ENCODE data around the gene CNTNAP2. TPM values are rescaled to one million over a fixed set of nuclear protein-coding genes. Genes with fewer than 3 reads are reported as not detected.

The CNTNAP2 gene
- total RNA-seq, 1 donor, result 7.6 TPM

- no peaks in the 10 kb centered on the region for H4K20me1 ChIP-seq (ENCODE audit: insufficient read depth, low read length)
- H2AFZ ChIP-seq (ENCODE audit: low read length), result no peak overlapping the region
- peak; percentile 41 for TF ChIP-seq CTCF (IDR thresholded peaks at IDR 0.05; ENCODE audit: extremely low read depth, low read depth, low read length)
- no peaks in the 10 kb centered on the region for H3K27me3 ChIP-seq (ENCODE audit: insufficient read depth, low read length)
- DNase-seq (ENCODE audit: insufficient read length, low spot score, missing footprints), result peak; percentile 39
- no peaks in the 10 kb centered on the region for H3K9me3 ChIP-seq (ENCODE audit: low read depth, low read length)
- no peaks in the 10 kb centered on the region for H3K36me3 ChIP-seq (ENCODE audit: insufficient read depth, low read length)
- no peak overlapping the region for H3K27ac ChIP-seq (ENCODE audit: low read depth, low read length)
- H3K79me2 ChIP-seq (ENCODE audit: insufficient read depth, low read length), result no peaks in the 10 kb centered on the region
- H3K4me1 ChIP-seq (ENCODE audit: insufficient read depth, low read length), result no peaks in the 10 kb centered on the region
- no peak overlapping the region for H3K4me3 ChIP-seq (ENCODE audit: insufficient read depth, low read length)
- no peak overlapping the region for H3K4me2 ChIP-seq (ENCODE audit: insufficient read depth, low read length)
Measured at GRCh38 chr7:148286150-148286549, 2169.5 kb downstream of the CNTNAP2 start.

GRCh38 chr7:148287538-148287937, 2170.9 kb downstream of the CNTNAP2 start:
- H2AFZ ChIP-seq (ENCODE audit: low read length), result no peak overlapping the region
- H3K9me3 ChIP-seq (ENCODE audit: low read depth, low read length), result no peaks in the 10 kb centered on the region
- no peaks in the 10 kb centered on the region for H4K20me1 ChIP-seq (ENCODE audit: insufficient read depth, low read length)
- H3K36me3 ChIP-seq (ENCODE audit: insufficient read depth, low read length), result no peaks in the 10 kb centered on the region
- no peaks in the 10 kb centered on the region for H3K79me2 ChIP-seq (ENCODE audit: insufficient read depth, low read length)
- no peak overlapping the region for H3K27ac ChIP-seq (ENCODE audit: low read depth, low read length)
- no peak for TF ChIP-seq CTCF (IDR thresholded peaks at IDR 0.05; ENCODE audit: extremely low read depth, low read depth, low read length)
- DNase-seq (ENCODE audit: insufficient read length, low spot score, missing footprints), result no peak
- H3K27me3 ChIP-seq (ENCODE audit: insufficient read depth, low read length), result no peaks in the 10 kb centered on the region
- H3K4me3 ChIP-seq (ENCODE audit: insufficient read depth, low read length), result no peak overlapping the region
- no peak overlapping the region for H3K4me2 ChIP-seq (ENCODE audit: insufficient read depth, low read length)
- no peaks in the 10 kb centered on the region for H3K4me1 ChIP-seq (ENCODE audit: insufficient read depth, low read length)

GRCh38 chr7:148288592-148289151, 2172.1 kb downstream of the CNTNAP2 start:
- Histone ChIP-seq H3K27ac (ENCODE audit: low read depth, low read length) (no peak overlapping the region), H3K9me3 (ENCODE audit: low read depth, low read length) (no peaks in the 10 kb centered on the region), H4K20me1 (ENCODE audit: insufficient read depth, low read length) (no peaks in the 10 kb centered on the region), H3K79me2 (ENCODE audit: insufficient read depth, low read length) (no peaks in the 10 kb centered on the region), H3K4me3 (ENCODE audit: insufficient read depth, low read length) (no peak overlapping the region), H2AFZ (ENCODE audit: low read length) (no peak overlapping the region), H3K36me3 (ENCODE audit: insufficient read depth, low read length) (no peaks in the 10 kb centered on the region), H3K4me1 (ENCODE audit: insufficient read depth, low read length) (no peaks in the 10 kb centered on the region), H3K4me2 (ENCODE audit: insufficient read depth, low read length) (no peak overlapping the region), H3K27me3 (ENCODE audit: insufficient read depth, low read length) (no peaks in the 10 kb centered on the region)
- DNase-seq (ENCODE audit: insufficient read length, low spot score, missing footprints), result no peak
- TF ChIP-seq CTCF (IDR thresholded peaks at IDR 0.05; ENCODE audit: extremely low read depth, low read depth, low read length), result no peak

- no peak for DNase-seq (ENCODE audit: insufficient read length, low spot score, missing footprints)
- H3K4me1 ChIP-seq (ENCODE audit: insufficient read depth, low read length), result no peaks in the 10 kb centered on the region
- H3K36me3 ChIP-seq (ENCODE audit: insufficient read depth, low read length), result no peaks in the 10 kb centered on the region
- no peaks in the 10 kb centered on the region for H3K27me3 ChIP-seq (ENCODE audit: insufficient read depth, low read length)
- H3K27ac ChIP-seq (ENCODE audit: low read depth, low read length), result no peak overlapping the region
- H3K79me2 ChIP-seq (ENCODE audit: insufficient read depth, low read length), result no peaks in the 10 kb centered on the region
- no peak overlapping the region for H3K4me3 ChIP-seq (ENCODE audit: insufficient read depth, low read length)
- TF ChIP-seq CTCF (IDR thresholded peaks at IDR 0.05; ENCODE audit: extremely low read depth, low read depth, low read length), result no peak
- H4K20me1 ChIP-seq (ENCODE audit: insufficient read depth, low read length), result no peaks in the 10 kb centered on the region
- no peak overlapping the region for H2AFZ ChIP-seq (ENCODE audit: low read length)
- H3K4me2 ChIP-seq (ENCODE audit: insufficient read depth, low read length), result no peak overlapping the region
- no peaks in the 10 kb centered on the region for H3K9me3 ChIP-seq (ENCODE audit: low read depth, low read length)
Measured at GRCh38 chr7:148289630-148290029, 2173.0 kb downstream of the CNTNAP2 start.
